ENCODE measurements around the gene THAP7.
A peak's percentile ranks its signal among the peaks of the same experiment; 100 is the strongest.
"Not testable (repeated sequence)": the region's sequence is repeated elsewhere in the genome, so short reads cannot be mapped to it uniquely, and the experiment has no call there.

THAP7 gene

GRCh38 chr22:21001601-21002325, at the start of gene THAP7:
Gene THAP7 (minus strand): TSS chr22:21002118. CDS start chr22:21001911, 207 bp downstream.
- peak; percentile 91 for DNase-seq (ENCODE audit: low read depth)

GRCh38 chr22:21051145-21051830, 49.4 kb upstream of the THAP7 start:
- no peak for DNase-seq (ENCODE audit: low read depth)

GRCh38 chr22:21048965-21049364, 47.0 kb upstream of the THAP7 start:
- not testable (repeated sequence) for DNase-seq (ENCODE audit: low read depth)

- DNase-seq (ENCODE audit: low read depth) = not testable (repeated sequence)
Observed at GRCh38 chr22:21048448-21048847, 46.5 kb upstream of the THAP7 start.

GRCh38 chr22:21047730-21048129, 45.8 kb upstream of the THAP7 start:
- no peak for DNase-seq (ENCODE audit: low read depth)

GRCh38 chr22:21047035-21047661, 45.2 kb upstream of the THAP7 start:
- DNase-seq (ENCODE audit: low read depth) = no peak

GRCh38 chr22:21045585-21046294, 43.8 kb upstream of the THAP7 start, which contains the start of gene LRRC74B:
Gene LRRC74B (plus strand): TSS chr22:21045946. CDS start chr22:21045987, 41 bp downstream.
- DNase-seq (ENCODE audit: low read depth) = peak; percentile 92

- DNase-seq (ENCODE audit: low read depth) = peak; percentile 65
Observed at GRCh38 chr22:21044931-21045584, 43.1 kb upstream of the THAP7 start.

GRCh38 chr22:21043860-21044535, 42.1 kb upstream of the THAP7 start:
- DNase-seq (ENCODE audit: low read depth) = no peak

- DNase-seq (ENCODE audit: low read depth) = no peak
Observed at GRCh38 chr22:21042978-21043859, 41.3 kb upstream of the THAP7 start.

- DNase-seq (ENCODE audit: low read depth) = peak; percentile 71
Observed at GRCh38 chr22:21041937-21042336, 40.0 kb upstream of the THAP7 start.

- DNase-seq (ENCODE audit: low read depth) = not testable (repeated sequence)
Observed at GRCh38 chr22:21039158-21039557, 37.2 kb upstream of the THAP7 start.

- peak; percentile 72 for DNase-seq (ENCODE audit: low read depth)
Observed at GRCh38 chr22:21038405-21038804, 36.5 kb upstream of the THAP7 start.

- no peak for DNase-seq (ENCODE audit: low read depth)
Observed at GRCh38 chr22:21034989-21035388, 33.1 kb upstream of the THAP7 start.

GRCh38 chr22:21033895-21034294, 32.0 kb upstream of the THAP7 start:
- DNase-seq (ENCODE audit: low read depth) = no peak

GRCh38 chr22:21032868-21033688, 31.2 kb upstream of the THAP7 start:
- peak; percentile 38 for DNase-seq (ENCODE audit: low read depth)

GRCh38 chr22:21032037-21032867, 30.3 kb upstream of the THAP7 start, which contains the start of gene SLC7A4:
Gene SLC7A4 (minus strand): TSS chr22:21032561. CDS start chr22:21031812, 749 bp downstream.
- DNase-seq (ENCODE audit: low read depth) = peak; percentile 44

- no peak for DNase-seq (ENCODE audit: low read depth)
Observed at GRCh38 chr22:21031545-21032036, 29.7 kb upstream of the THAP7 start.

Data from amniotic epithelial cell (primary cell).